ENCODE measurements around the gene FNDC11. TPM values are rescaled to one million over a fixed set of nuclear protein-coding genes. Genes with fewer than 3 reads are reported as not detected.

Gene FNDC11
- total RNA-seq, 2 experiments from 2014 or later = 1.7 to 1.8 TPM

- Histone ChIP-seq H3K27ac (ENCODE audit: low read depth in 1 of 2, low read length in 2 of 2) (no peak overlapping the region), H3K9me3 (ENCODE audit: control insufficient read depth in 1 of 2, insufficient read depth in 1 of 2, low read length in 2 of 2) (peaks cover 0 to 3% of the 10 kb centered on the region in 2 experiments), H3K27me3 (ENCODE audit: control insufficient read depth in 1 of 2, insufficient read depth in 2 of 2, low read length in 2 of 2) (peaks cover 3 to 5% of the 10 kb centered on the region in 2 experiments), H3K36me3 (ENCODE audit: insufficient read depth, low read length) (no peaks in the 10 kb centered on the region), H3K4me1 (ENCODE audit: insufficient read depth, low read length) (peaks cover 38% of the 10 kb centered on the region), H3K4me3 (ENCODE audit: low read length) (no peak overlapping the region)
- H3K4me1 Mint-ChIP-seq (ENCODE audit: low read depth) = peaks cover 18% of the 10 kb centered on the region
- no peak overlapping the region for H3K27ac Mint-ChIP-seq
- no peaks in the 10 kb centered on the region for H3K9me3 Mint-ChIP-seq
- no peak for ATAC-seq (ENCODE audit: poor library complexity)
- H3K27me3 Mint-ChIP-seq = no peaks in the 10 kb centered on the region
- CTCF ChIA-PET = interaction anchor here (1.1 kb wide), 1 partner anchor 12 kb away, joined by 3 read pairs; no protein-coding TSS in a partner anchor
- no peak overlapping the region for H3K4me3 Mint-ChIP-seq
- POLR2A ChIA-PET = no interaction called here
- no peaks in the 10 kb centered on the region for H3K36me3 Mint-ChIP-seq (ENCODE audit: low read depth)
- DNase-seq = no peak
- no peak for TF ChIP-seq CTCF (IDR thresholded peaks at IDR 0.05)
- intact Hi-C loops (cut with DNase I, micrococcal nuclease) = no loop called here
Measured at GRCh38 chr20:63549679-63550282, 4.2 kb upstream of the FNDC11 start.

GRCh38 chr20:63551068-63551467 is 2.9 kb upstream of the FNDC11 start:
- peaks cover 0 to 3% of the 10 kb centered on the region in 2 experiments for H3K9me3 ChIP-seq (ENCODE audit: control insufficient read depth in 1 of 2, insufficient read depth in 1 of 2, low read length in 2 of 2)
- Mint-ChIP-seq H3K4me1 (ENCODE audit: low read depth) (peaks cover 18% of the 10 kb centered on the region), H3K27ac (peak overlapping the region; percentile 47), H3K9me3 (no peaks in the 10 kb centered on the region), H3K27me3 (no peaks in the 10 kb centered on the region), H3K36me3 (ENCODE audit: low read depth) (no peaks in the 10 kb centered on the region), H3K4me3 (no peak overlapping the region)
- ChIA-PET POLR2A (interaction anchor here (0.5 kb wide), 1 partner anchor 348 kb away, joined by 3 read pairs; no protein-coding TSS in a partner anchor), CTCF (no interaction called here)
- ATAC-seq (ENCODE audit: poor library complexity) (no peak), DNase-seq (no peak)
- peaks cover 3 to 5% of the 10 kb centered on the region in 2 experiments for H3K27me3 ChIP-seq (ENCODE audit: control insufficient read depth in 1 of 2, insufficient read depth in 2 of 2, low read length in 2 of 2)
- H3K4me1 ChIP-seq (ENCODE audit: insufficient read depth, low read length) = peaks cover 39% of the 10 kb centered on the region
- no peak overlapping the region for H3K4me3 ChIP-seq (ENCODE audit: low read length)
- no peak for TF ChIP-seq CTCF (IDR thresholded peaks at IDR 0.05)
- H3K36me3 ChIP-seq (ENCODE audit: insufficient read depth, low read length) = no peaks in the 10 kb centered on the region
- intact Hi-C loops (cut with DNase I, micrococcal nuclease) = no loop called here
- H3K27ac ChIP-seq (ENCODE audit: low read depth in 1 of 2, low read length in 2 of 2) = no peak overlapping the region

GRCh38 chr20:63552481-63553249 is 1.3 kb upstream of the FNDC11 start:
- DNase-seq (peak; percentile 29 to 86 (median 50)), ATAC-seq (ENCODE audit: poor library complexity) (peak; percentile 59)
- peaks cover 18% of the 10 kb centered on the region for H3K4me1 Mint-ChIP-seq (ENCODE audit: low read depth)
- intact Hi-C loops (cut with DNase I, micrococcal nuclease) = loop anchor here (1.0 to 2.0 kb wide), 3 partner anchors 14 to 32 kb away; partner anchors contain the start of gene PPDPF (in 1 of the 2)
- no peaks in the 10 kb centered on the region for H3K27me3 Mint-ChIP-seq
- Histone ChIP-seq H3K9me3 (ENCODE audit: control insufficient read depth in 1 of 2, insufficient read depth in 1 of 2, low read length in 2 of 2) (peaks cover 0 to 3% of the 10 kb centered on the region in 2 experiments), H3K27ac (ENCODE audit: low read depth in 1 of 2, low read length in 2 of 2) (peak overlapping the region; percentile 73 to 82), H3K4me1 (ENCODE audit: insufficient read depth, low read length) (peaks cover 39% of the 10 kb centered on the region), H3K4me3 (ENCODE audit: low read length) (peak overlapping the region; percentile 42), H3K27me3 (ENCODE audit: control insufficient read depth in 1 of 2, insufficient read depth in 2 of 2, low read length in 2 of 2) (peaks cover 3 to 5% of the 10 kb centered on the region in 2 experiments), H3K36me3 (ENCODE audit: insufficient read depth, low read length) (no peaks in the 10 kb centered on the region)
- no peak for TF ChIP-seq CTCF (IDR thresholded peaks at IDR 0.05)
- POLR2A ChIA-PET = interaction anchor here (0.7 to 2.0 kb wide), 13 partner anchors 11 to 703 kb away, joined by 3 to 21 read pairs (median 4); partner anchors contain the start of genes GMEB2, HELZ2, PCMTD2 and PPDPF
- peak overlapping the region; percentile 90 for H3K4me3 Mint-ChIP-seq
- H3K9me3 Mint-ChIP-seq = no peaks in the 10 kb centered on the region
- H3K36me3 Mint-ChIP-seq (ENCODE audit: low read depth) = no peaks in the 10 kb centered on the region
- CTCF ChIA-PET = interaction anchor here (0.8 to 1.4 kb wide), 4 partner anchors 8 to 89 kb away, joined by 3 to 7 read pairs (median 4); no protein-coding TSS in a partner anchor
- peak overlapping the region; percentile 91 for H3K27ac Mint-ChIP-seq
